Mucosa of descending colon (tissue), 3 donors: ENCODE data around the gene OR4M1. TPM values are rescaled to one million over a fixed set of nuclear protein-coding genes. Genes with fewer than 3 reads are reported as not detected.
A peak's percentile ranks its signal among the peaks of the same experiment; 100 is the strongest.
"Not testable (repeated sequence)": the region's sequence is repeated elsewhere in the genome, so short reads cannot be mapped to it uniquely, and the experiment has no call there.

Source experiments
- ATAC-seq: fragments of 200-7000 bp; cut with Tn5 transposase; one replicate; pipeline ENCODE4 v1.9.1; 2020; ENCODE audit warnings: mild to moderate bottlenecking, moderate library complexity
- DNase-seq, 3 donors: peaks; one replicate each; pipeline ENCODE4 v3.0.0-alpha.2; 2020
- H3K36me3 ChIP-seq: fragments of 200-600 bp; one replicate; pipeline ENCODE4 v1.8.0; 2021; ENCODE audit warnings: low read depth, mild to moderate bottlenecking
- H3K4me1 ChIP-seq: fragments of 200-600 bp; one replicate; pipeline ENCODE4 v1.8.0; 2021; ENCODE audit warnings: low read depth, mild to moderate bottlenecking
- H3K4me3 ChIP-seq: fragments of 200-600 bp; one replicate; pipeline ENCODE4 v1.8.0; 2021; ENCODE audit warnings: mild to moderate bottlenecking
- H3K9me3 ChIP-seq: fragments of 200-600 bp; one replicate; pipeline ENCODE4 v1.8.0; 2021; ENCODE audit warnings: mild to moderate bottlenecking
- intact Hi-C, 2 donors: fragments of 100-400 bp; cut with DNase I in 1 of 2; cut with micrococcal nuclease in 1 of 2; formaldehyde crosslinking; loops; one replicate each; pipeline versions ENCODE4 v1.11.0 to v1.11.1; 2022; cut with DNase I, micrococcal nuclease
- total RNA-seq, 3 donors: library from RNA; stranded (reverse); fragmentation: NEBNext Ultra II Directional in 2 of 3; extraction: Animal tissue kit (Norgen Biotek cat#: 25700) in 2 of 3; gene quantifications; one replicate each; pipeline versions ENCODE4 v1.2.1 to v1.2.4, GENCODE V29; 2021 to 2023
- TF ChIP-seq, protein P1 (sequence below): fragments of 200-600 bp; IDR thresholded peaks from one replicate; pipeline ENCODE4 v1.8.0; 2022; ENCODE audit warnings: antibody characterized with exemption, mild to moderate bottlenecking
- donor health status: DM: no; HTN: no; CAD: no; lungs with moderate emphysema.
- donor health status: DM: no; HTN: no; CAD: no.
- donor health status: DM: no; HTN: yes; CAD: no.

OR4M1 gene
- total RNA-seq, 3 donors from 2014 or later = not detected

DNA sequence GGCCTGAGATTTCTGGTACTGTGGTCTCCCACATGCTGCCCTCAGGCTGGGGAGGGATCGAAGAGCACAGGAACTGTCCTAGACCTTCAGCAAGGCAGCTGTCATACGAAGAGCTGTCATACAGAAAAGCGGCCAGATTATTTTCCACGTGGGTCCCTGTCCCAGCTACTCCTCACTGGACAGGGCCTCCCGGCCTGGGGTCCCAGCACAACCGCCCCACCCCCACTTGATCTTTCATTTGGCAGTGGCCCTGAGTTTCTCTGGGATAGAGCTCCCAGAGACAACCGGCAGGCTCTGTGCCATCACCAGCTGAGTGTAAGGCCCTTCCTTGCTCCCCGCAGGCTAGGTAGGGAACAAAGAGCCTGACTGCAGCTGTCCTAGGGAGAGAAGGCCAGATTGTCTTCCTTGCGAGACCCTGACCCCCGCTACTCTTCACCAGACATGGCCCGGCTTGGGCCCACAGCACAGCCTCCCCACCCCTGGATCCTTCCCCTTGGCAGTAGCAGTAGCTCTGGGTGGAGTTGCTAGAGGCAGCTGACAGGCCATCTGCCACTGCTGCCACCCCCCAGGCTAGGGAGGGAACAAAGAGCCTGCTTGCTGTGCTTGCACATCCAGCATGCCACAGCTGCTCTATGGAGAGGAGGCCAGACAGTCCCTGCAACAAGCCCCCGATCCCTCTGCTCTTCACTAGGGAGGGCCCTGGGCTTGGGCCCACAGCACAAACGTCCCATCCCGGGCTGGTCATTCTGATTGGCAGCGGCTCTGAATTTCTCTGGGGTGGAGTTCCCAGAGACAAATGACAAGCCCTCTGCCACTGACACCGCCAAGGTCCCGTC lies 27.2 kb downstream of the OR4M1 start:
- H3K4me3 ChIP-seq = no peak overlapping the region
- peaks cover 77% of the 10 kb centered on the region for H3K9me3 ChIP-seq
- no peak for DNase-seq
- no peaks in the 10 kb centered on the region for H3K36me3 ChIP-seq
- intact Hi-C loops = no loop called here
- no peaks in the 10 kb centered on the region for H3K4me1 ChIP-seq
- TF ChIP-seq, protein P1, sequence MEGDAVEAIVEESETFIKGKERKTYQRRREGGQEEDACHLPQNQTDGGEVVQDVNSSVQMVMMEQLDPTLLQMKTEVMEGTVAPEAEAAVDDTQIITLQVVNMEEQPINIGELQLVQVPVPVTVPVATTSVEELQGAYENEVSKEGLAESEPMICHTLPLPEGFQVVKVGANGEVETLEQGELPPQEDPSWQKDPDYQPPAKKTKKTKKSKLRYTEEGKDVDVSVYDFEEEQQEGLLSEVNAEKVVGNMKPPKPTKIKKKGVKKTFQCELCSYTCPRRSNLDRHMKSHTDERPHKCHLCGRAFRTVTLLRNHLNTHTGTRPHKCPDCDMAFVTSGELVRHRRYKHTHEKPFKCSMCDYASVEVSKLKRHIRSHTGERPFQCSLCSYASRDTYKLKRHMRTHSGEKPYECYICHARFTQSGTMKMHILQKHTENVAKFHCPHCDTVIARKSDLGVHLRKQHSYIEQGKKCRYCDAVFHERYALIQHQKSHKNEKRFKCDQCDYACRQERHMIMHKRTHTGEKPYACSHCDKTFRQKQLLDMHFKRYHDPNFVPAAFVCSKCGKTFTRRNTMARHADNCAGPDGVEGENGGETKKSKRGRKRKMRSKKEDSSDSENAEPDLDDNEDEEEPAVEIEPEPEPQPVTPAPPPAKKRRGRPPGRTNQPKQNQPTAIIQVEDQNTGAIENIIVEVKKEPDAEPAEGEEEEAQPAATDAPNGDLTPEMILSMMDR = no peak
- peak; percentile 31 for ATAC-seq

DNA sequence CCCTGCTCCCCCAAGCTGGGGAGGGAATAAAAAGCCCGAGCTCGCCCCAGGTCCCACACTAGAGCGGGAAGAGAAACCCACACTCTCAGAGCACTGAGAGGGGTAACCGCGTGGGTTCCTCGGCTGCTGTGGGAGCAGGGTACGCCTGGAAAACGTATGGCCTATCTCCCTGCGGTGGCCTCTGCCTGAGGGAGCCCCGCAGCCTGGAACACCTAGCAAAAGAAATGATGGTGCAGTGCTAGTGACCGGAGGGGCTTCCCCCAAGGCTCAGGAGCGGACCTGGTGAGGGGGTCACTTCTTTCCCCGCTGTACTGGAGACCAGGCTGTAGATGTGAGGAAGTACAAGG lies 27.8 kb downstream of the OR4M1 start:
- Histone ChIP-seq H3K9me3 (peaks cover 83% of the 10 kb centered on the region), H3K4me1 (no peaks in the 10 kb centered on the region), H3K36me3 (no peaks in the 10 kb centered on the region), H3K4me3 (no peak overlapping the region)
- TF ChIP-seq, protein P1 = no peak
- intact Hi-C loops = no loop called here
- no peak for DNase-seq
- peak; percentile 36 for ATAC-seq

DNA sequence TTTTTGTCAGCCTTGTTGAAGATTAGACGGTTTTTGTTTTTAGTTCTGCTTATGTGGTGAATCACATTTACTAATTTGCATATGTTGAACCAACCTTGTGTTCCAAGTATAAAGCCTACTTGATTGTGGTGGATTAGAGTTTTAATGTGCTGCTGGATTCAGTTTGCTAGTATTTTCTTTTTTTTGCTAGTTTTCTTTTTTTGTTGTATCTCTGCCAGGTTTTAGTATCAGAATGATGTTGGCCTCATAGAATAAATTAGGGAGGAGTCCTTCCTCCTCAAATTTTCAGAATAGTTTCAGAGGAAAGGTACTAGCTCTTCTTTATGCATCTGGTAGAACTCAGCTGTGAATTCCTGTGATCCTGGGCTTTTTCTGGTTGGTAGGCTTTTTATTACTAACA lies 30.2 kb downstream of the OR4M1 start, which contains the start of gene OR4N2:
Gene OR4N2 (plus strand): TSS at position 301 of the 400 bp plus-strand sequence. CDS start 23,679 bp downstream, outside the sequence.
- DNase-seq, H3K4me1 ChIP-seq, ATAC-seq, H3K36me3 ChIP-seq, intact Hi-C loops, H3K4me3 ChIP-seq: not testable (repeated sequence)
- peaks cover 81% of the 10 kb centered on the region for H3K9me3 ChIP-seq

DNA sequence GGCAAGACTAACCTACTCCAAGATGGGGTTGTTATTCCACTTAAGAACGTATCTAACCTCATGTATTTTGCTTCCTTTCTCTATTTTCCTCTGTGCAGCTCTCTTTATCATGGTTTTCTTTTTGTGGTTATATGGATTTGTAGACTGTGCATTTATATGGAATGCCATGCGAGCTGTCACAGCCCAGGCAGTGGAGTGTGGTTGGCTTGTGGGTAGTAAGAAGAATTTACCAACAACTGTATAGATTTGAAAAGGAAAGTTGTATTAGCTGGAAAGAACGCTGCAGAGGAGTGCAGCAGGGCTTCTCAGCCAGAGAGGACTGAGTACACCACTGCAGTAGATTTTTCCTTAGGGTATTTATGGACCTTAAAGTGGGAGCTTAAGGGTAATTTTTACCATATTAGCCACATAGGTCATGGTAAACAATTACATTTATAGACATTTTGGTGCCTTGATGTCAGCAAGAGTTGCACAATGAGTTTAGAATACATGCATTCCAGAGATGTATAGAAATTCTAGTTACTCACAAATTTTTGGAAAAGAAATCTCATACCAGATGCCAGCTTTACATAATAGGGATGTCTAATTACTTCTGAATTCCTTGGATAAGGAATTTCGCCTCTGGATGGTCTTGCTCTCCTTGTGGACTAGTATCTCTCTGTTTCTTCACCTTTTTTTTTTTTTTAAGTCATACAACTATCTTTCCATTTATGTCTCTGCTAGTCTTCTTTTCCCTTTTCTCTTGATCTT lies 40.0 kb downstream of the OR4M1 start:
- DNase-seq, ATAC-seq, intact Hi-C loops, H3K4me3 ChIP-seq, H3K4me1 ChIP-seq, H3K36me3 ChIP-seq: not testable (repeated sequence)
- H3K9me3 ChIP-seq = peaks cover 77% of the 10 kb centered on the region

DNA sequence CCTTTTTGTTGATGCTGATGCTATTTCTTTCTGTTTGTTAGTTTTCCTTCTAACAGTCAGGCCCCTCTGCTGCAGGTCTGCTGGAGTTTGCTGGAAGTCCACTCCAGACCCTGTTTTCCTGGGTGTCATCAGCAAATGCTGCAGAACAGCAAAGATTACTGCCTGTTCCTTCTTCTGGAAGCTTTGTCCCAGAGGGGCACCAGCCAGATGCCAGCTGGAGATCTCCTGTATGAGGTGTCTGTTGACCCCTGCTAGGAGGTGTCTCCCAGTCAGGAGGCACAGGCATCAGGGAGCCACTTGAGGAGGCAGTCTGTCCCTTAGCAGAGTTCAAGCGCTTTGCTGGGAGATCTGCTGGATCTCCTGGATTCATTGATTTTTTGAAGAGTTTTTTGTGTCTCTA lies 46.6 kb downstream of the OR4M1 start:
- H3K4me1 ChIP-seq, H3K4me3 ChIP-seq, intact Hi-C loops, H3K36me3 ChIP-seq, ATAC-seq, DNase-seq: not testable (repeated sequence)
- peaks cover 69% of the 10 kb centered on the region for H3K9me3 ChIP-seq

DNA sequence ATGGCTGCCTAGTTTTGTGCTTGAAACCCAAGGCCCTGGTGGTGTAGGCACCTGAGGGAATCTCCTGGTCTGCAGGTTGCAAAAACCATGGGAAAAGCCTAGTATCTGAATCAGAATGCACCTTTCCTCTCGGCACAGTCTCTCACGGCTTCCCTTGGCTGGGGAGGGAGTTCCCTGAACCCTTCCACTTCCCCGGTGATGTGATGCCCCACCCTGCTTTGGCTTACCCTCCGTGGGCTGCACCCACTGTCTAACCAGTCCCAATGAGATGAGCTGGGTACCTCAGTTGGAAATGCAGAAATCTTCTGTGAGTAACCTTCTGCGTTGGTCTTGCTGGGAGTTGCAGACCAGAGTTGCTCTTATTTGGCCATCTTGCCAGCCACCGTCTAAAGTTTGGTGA lies 47.7 kb downstream of the OR4M1 start:
- H3K36me3 ChIP-seq, H3K4me3 ChIP-seq, DNase-seq, intact Hi-C loops, H3K4me1 ChIP-seq, ATAC-seq: not testable (repeated sequence)
- H3K9me3 ChIP-seq = peaks cover 68% of the 10 kb centered on the region

DNA sequence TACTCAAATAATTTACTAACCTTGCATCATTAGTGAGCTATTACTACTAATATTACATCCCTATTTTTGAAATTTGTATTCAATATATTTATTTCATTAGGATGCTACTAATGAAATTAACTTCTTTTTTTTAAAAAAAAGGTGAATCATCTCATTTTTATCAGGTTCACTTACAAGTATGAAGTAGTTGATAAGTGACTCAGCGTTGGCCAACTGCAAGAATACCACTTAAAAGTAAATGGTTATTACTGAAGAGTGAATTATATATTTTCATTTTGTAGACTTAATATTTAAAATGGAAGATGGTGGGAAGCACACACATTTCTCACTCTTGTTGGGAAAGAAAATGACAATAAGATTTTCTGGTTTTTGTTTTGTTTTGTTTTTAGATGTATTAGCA lies 49.9 kb downstream of the OR4M1 start:
- H3K36me3 ChIP-seq = no peaks in the 10 kb centered on the region
- TF ChIP-seq, protein P1 = no peak
- ATAC-seq (no peak), DNase-seq (no peak)
- H3K4me3 ChIP-seq = no peak overlapping the region
- peaks cover 67% of the 10 kb centered on the region for H3K9me3 ChIP-seq
- intact Hi-C loops = no loop called here
- no peaks in the 10 kb centered on the region for H3K4me1 ChIP-seq
